NOMO-1 treated with DMSO at 0.1 percent for 48 hours (cell line): Measurements from ENCODE around the gene PALM3.

Source experiments
- DNase-seq: peaks from one replicate; lab custom pipeline; 2025; ENCODE audit not compliant: unreplicated experiment; lab: John Stamatoyannopoulos, UW

Gene PALM3

DNA sequence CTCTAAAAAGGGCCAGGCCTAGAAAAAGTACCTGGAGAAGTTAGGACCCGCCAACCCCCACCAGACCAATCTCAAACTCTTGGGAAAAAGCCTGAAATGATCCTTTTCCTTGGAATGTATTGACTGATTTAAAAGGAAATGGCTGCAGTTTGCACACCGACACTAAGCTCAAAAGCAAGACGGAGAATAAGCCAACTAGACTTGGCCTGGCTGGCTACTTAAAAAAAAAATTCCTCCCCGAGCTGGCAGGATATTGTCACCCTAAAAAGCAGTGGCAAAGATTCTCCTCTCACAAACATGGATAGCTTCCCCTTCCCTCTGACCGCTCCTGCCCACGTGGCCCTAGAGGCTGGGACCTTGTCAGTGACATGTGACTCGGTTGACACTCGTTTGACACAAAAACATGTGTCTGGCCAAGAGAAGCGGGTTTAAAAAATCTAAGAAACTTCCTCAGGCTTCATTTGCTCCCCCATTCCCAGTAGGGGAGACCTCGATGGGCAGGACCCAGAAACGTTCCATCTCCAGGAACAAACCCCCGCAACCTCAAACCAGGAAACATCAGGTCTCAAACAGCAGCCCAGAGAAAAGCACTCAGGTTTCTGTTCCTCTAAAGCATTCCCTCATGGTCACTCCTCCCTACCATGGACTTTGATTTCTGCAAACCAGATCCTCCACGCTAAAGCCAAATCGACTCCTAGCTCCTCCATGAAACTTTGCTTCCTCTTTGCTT is 57.1 kb downstream of the PALM3 start:
- DNase-seq: peak; percentile 80
